Adrenal gland (tissue), 12 donors: ENCODE data around the gene SERPINC1. TPM values are rescaled to one million over a fixed set of nuclear protein-coding genes. Genes with fewer than 3 reads are reported as not detected.

Source experiments
- DNase-seq, 7 donors: peaks; one replicate each; pipeline ENCODE4 v3.0.0-alpha.2; 2019 to 2020
- H3K27ac ChIP-seq, 5 donors: fragments of 200-600 bp; sonication (generic) in 4 of 5; 1 replicate in 3 of 5; 2 replicates in 2 of 5; pipeline versions ENCODE4 v1.5.1 to v1.8.0; 2016 to 2020; ENCODE audit warnings: mild to moderate bottlenecking in 1 of 5
- H3K27me3 ChIP-seq: fragments of 200-600 bp; 2 replicates; pipeline ENCODE4 v1.8.0; 2021
- H3K36me3 ChIP-seq, 2 donors: fragments of 200-600 bp; replicated peaks in 1 of 2; 1 replicate in 1 of 2; 2 replicates in 1 of 2; pipeline versions ENCODE4 v1.5.1 to v1.8.0; 2018 to 2022
- H3K4me1 ChIP-seq, 2 donors: fragments of 200-600 bp; replicated peaks in 1 of 2; 1 replicate in 1 of 2; 2 replicates in 1 of 2; pipeline versions ENCODE4 v1.5.1 to v1.8.0; 2018 to 2021
- H3K4me3 ChIP-seq, 4 donors: fragments of 200-600 bp; sonication (generic) in 3 of 4; one replicate each; pipeline ENCODE4 v1.5.1; 2016 to 2018
- H3K9me3 ChIP-seq, 3 donors: fragments of 200-600 bp; sonication (generic) in 1 of 3; replicated peaks in 1 of 3; 1 replicate in 2 of 3; 2 replicates in 1 of 3; pipeline versions ENCODE4 v1.5.1 to v1.8.0; 2016 to 2021
- CTCF ChIP-seq, 6 experiments: fragments of 450-650 bp in 4 of 6; fragments of 200-600 bp in 2 of 6; sonication (generic) in 1 of 6; IDR thresholded peaks; 1 replicate in 5 of 6; 2 replicates in 1 of 6; pipeline versions ENCODE4 v1.5.1 to v1.8.0; 2016 to 2021; ENCODE audit warnings: antibody characterized with exemption in 6 of 6, mild to moderate bottlenecking in 2 of 6, moderate library complexity in 1 of 6
- POLR2A ChIP-seq, 2 donors: fragments of 450-650 bp; IDR thresholded peaks; one replicate each; pipeline ENCODE4 v1.6.1; 2017; ENCODE audit warnings: antibody characterized with exemption in 2 of 2, mild to moderate bottlenecking in 2 of 2, moderate library complexity in 1 of 2
- WGBS, 4 donors: extraction: QIAGEN DNeasy Blood & Tissue Kit in 2 of 4; methylation state at CpG; one replicate each; pipeline versions ENCODE4 v1.1.5 to v1.1.7; 2013 to 2017; 5-methylcytosine and 5-hydroxymethylcytosine counted together
- intact Hi-C, 2 donors: fragments of 100-400 bp; cut with DNase I; formaldehyde crosslinking; loops; one replicate each; pipeline versions ENCODE4 v1.14.1 to v1.15.0; 2022 to 2023
- polyA plus RNA-seq, 3 donors: library from polyadenylated mRNA; stranded (reverse); fragments of 200-250 nt in 2 of 3; fragments of 350-450 nt in 1 of 3; fragmentation: Illumina TruSeq in 1 of 3; extraction: RNeasy Lipid Tissue Mini Kit (QIAGEN cat#74804) in 1 of 3; gene quantifications; one replicate each; pipeline ENCODE4 v1.2.3, GENCODE V29; 2013 to 2014
- total RNA-seq, 9 donors: library from RNA; depleted of rRNA in 4 of 9; stranded (reverse); fragments of >200 nt in 4 of 9; fragments of 120-200 nt in 1 of 9; fragmentation: NEBNext Ultra II Directional in 1 of 9; extraction: Animal tissue kit (Norgen Biotek cat#: 25700) in 1 of 9; gene quantifications; one replicate each; pipeline versions ENCODE4 v1.1.0 to v1.2.4, GENCODE V29; 2013 to 2023
- donor health status: healthy with polysubstance abuse.
- donor health status: Bipolar disorder and iron deficiency.
- donor health status: DM: yes; HTN: yes; CAD: no.
- donor health status: DM: no; HTN: no; CAD: no.
- donor health status: DM: no; HTN: no; CAD: no.
- donor health status: DM: yes; HTN: yes; CAD: no.

Gene SERPINC1
- total and polyA plus RNA-seq, 12 donors: 0.19 to 1.2 (median 0.55) TPM; not detected in 4

- TF ChIP-seq POLR2A (IDR thresholded peaks at IDR 0.05): peak; percentile 96 to 98
- no peak for TF ChIP-seq CTCF (IDR thresholded peaks at IDR 0.05)
- peak within 1 kb of the TSS; percentile 75 to 99 (median 90) for H3K27ac ChIP-seq
- peaks cover 0 to 43% of the 10 kb centered on the region in 2 donors for H3K36me3 ChIP-seq
- intact Hi-C loops: no loop called here
- H3K27me3 ChIP-seq: no peaks in the 10 kb centered on the region
- DNase-seq: peak; percentile 99 to 100 (median 100)
- H3K9me3 ChIP-seq: no peaks in the 10 kb centered on the region
- H3K4me3 ChIP-seq: peak within 1 kb of the TSS; percentile 40 to 94 (median 84)
- peaks cover 27 to 60% of the 10 kb centered on the region in 2 donors for H3K4me1 ChIP-seq
- 0 to 2% (median 1%) methylated on average over 20 to 30 of the region's 30 CpGs for WGBS, 4 donors
Observed at GRCh38 chr1:173867753-173868265, 49.3 kb downstream of the SERPINC1 start, which contains the start of gene GAS5. Gene GAS5 (minus strand): TSS chr1:173867989.

GRCh38 chr1:173867141-173867752 lies 49.9 kb downstream of the SERPINC1 start:
- peak in 3 of 7 donors; percentile 34 to 76 (median 64) for DNase-seq
- Histone ChIP-seq H3K4me1 (peaks cover 27 to 60% of the 10 kb centered on the region in 2 donors), H3K4me3 (peak overlapping the region; percentile 1 to 94 (median 22)), H3K27me3 (no peaks in the 10 kb centered on the region), H3K27ac (peak overlapping the region; percentile 16 to 99 (median 90)), H3K9me3 (no peaks in the 10 kb centered on the region), H3K36me3 (peaks cover 0 to 43% of the 10 kb centered on the region in 2 donors)
- WGBS, 4 donors: 2 to 9% (median 3%) methylated on average over 24 to 32 of the region's 32 CpGs
- TF ChIP-seq CTCF (IDR thresholded peaks at IDR 0.05) (no peak), POLR2A (IDR thresholded peaks at IDR 0.05) (no peak)
- intact Hi-C loops: no loop called here

GRCh38 chr1:173866413-173867115 lies 50.6 kb downstream of the SERPINC1 start:
- Histone ChIP-seq H3K27me3 (no peaks in the 10 kb centered on the region), H3K27ac (peak overlapping the region in 4 of 5 donors; percentile 77 to 99 (median 94)), H3K9me3 (no peaks in the 10 kb centered on the region), H3K4me3 (peak overlapping the region in 2 of 4 donors; percentile 1 to 94), H3K36me3 (peaks cover 0 to 43% of the 10 kb centered on the region in 2 donors), H3K4me1 (peaks cover 27 to 60% of the 10 kb centered on the region in 2 donors)
- DNase-seq: no peak
- TF ChIP-seq CTCF (IDR thresholded peaks at IDR 0.05): no peak
- no peak for TF ChIP-seq POLR2A (IDR thresholded peaks at IDR 0.05)
- intact Hi-C loops: no loop called here
- 15 to 21% (median 18%) methylated on average over 2 of the region's 2 CpGs for WGBS, 4 donors

GRCh38 chr1:173865468-173866164 lies 51.5 kb downstream of the SERPINC1 start:
- Histone ChIP-seq H3K9me3 (no peaks in the 10 kb centered on the region), H3K27me3 (no peaks in the 10 kb centered on the region), H3K4me3 (peak overlapping the region in 1 of 4 donors; percentile 94), H3K36me3 (peaks cover 0 to 38% of the 10 kb centered on the region in 2 donors), H3K27ac (peak overlapping the region in 1 of 5 donors; percentile 97), H3K4me1 (peaks cover 25 to 54% of the 10 kb centered on the region in 2 donors)
- WGBS, 4 donors: 35 to 46% (median 39%) methylated on average over 4 of the region's 4 CpGs
- no peak for DNase-seq
- intact Hi-C loops: no loop called here
- no peak for TF ChIP-seq POLR2A (IDR thresholded peaks at IDR 0.05)
- TF ChIP-seq CTCF (IDR thresholded peaks at IDR 0.05): no peak
